Gastrocnemius medialis (tissue), 4 donors: ENCODE data around the gene MFNG.

Experiments used
- CTCF ChIP-seq, 5 experiments: fragments of 450-650 bp in 3 of 5; fragments of 200-600 bp in 2 of 5; sonication (generic) in 2 of 5; IDR thresholded peaks in 4 of 5; conservative IDR thresholded peaks in 1 of 5; 1 replicate in 4 of 5; 2 replicates in 1 of 5; pipeline ENCODE4 v1.5.1; 2016 to 2019; ENCODE audit warnings: antibody characterized with exemption in 5 of 5, mild to moderate bottlenecking in 3 of 5, moderate library complexity in 3 of 5
- POLR2A ChIP-seq, 2 donors: fragments of 450-650 bp; IDR thresholded peaks; one replicate each; pipeline ENCODE4 v1.6.1; 2017; ENCODE audit warnings: antibody characterized with exemption in 2 of 2, mild to moderate bottlenecking in 2 of 2, moderate library complexity in 2 of 2

- no peak for TF ChIP-seq POLR2A (IDR thresholded peaks at IDR 0.05)
- peak in 2 of 5 experiments; percentile 12 to 16 for TF ChIP-seq CTCF (IDR thresholded peaks at IDR 0.05 in 4 of 5, conservative IDR thresholded peaks at IDR 0.05 in 1 of 5)
Measured at GRCh38 chr22:37492428-37493344, 6.5 kb upstream of the MFNG start.
